ENCODE data around the gene CABCOCO1. TPM values are rescaled to one million over a fixed set of nuclear protein-coding genes. Genes with fewer than 3 reads are reported as not detected.
"Not testable (repeated sequence)": the region's sequence is repeated elsewhere in the genome, so short reads cannot be mapped to it uniquely, and the experiment has no call there.

Gene CABCOCO1
- total RNA-seq, 1 donor from 2014 or later = not detected

GRCh38 chr10:61721431-61721830 lies 58.7 kb downstream of the CABCOCO1 start:
- DNase-seq (ENCODE audit: low spot score) = no peak
- Mint-ChIP-seq H3K27ac (no peak overlapping the region), H3K9me3 (no peaks in the 10 kb centered on the region), H3K4me1 (no peaks in the 10 kb centered on the region), H3K4me3 (no peak overlapping the region), H3K27me3 (ENCODE audit: insufficient read depth, low read depth) (no peaks in the 10 kb centered on the region), H3K36me3 (no peaks in the 10 kb centered on the region)
- no peaks in the 10 kb centered on the region for H3K9me3 ChIP-seq (ENCODE audit: low read depth)
- no peak for TF ChIP-seq EZH2 (IDR thresholded peaks at IDR 0.05)
- TF ChIP-seq, protein P1, sequence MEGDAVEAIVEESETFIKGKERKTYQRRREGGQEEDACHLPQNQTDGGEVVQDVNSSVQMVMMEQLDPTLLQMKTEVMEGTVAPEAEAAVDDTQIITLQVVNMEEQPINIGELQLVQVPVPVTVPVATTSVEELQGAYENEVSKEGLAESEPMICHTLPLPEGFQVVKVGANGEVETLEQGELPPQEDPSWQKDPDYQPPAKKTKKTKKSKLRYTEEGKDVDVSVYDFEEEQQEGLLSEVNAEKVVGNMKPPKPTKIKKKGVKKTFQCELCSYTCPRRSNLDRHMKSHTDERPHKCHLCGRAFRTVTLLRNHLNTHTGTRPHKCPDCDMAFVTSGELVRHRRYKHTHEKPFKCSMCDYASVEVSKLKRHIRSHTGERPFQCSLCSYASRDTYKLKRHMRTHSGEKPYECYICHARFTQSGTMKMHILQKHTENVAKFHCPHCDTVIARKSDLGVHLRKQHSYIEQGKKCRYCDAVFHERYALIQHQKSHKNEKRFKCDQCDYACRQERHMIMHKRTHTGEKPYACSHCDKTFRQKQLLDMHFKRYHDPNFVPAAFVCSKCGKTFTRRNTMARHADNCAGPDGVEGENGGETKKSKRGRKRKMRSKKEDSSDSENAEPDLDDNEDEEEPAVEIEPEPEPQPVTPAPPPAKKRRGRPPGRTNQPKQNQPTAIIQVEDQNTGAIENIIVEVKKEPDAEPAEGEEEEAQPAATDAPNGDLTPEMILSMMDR (IDR thresholded peaks at IDR 0.05) = no peak
- TF ChIP-seq EZH2phosphoT487 (IDR thresholded peaks at IDR 0.05) = no peak
- H3K4me3 ChIP-seq = no peak overlapping the region
- no peaks in the 10 kb centered on the region for H3K4me1 ChIP-seq
- H3K27ac ChIP-seq = no peak overlapping the region
- no peaks in the 10 kb centered on the region for H3K79me2 ChIP-seq (ENCODE audit: low read depth)
- H3F3A ChIP-seq (ENCODE audit: low read depth) = no peaks in the 10 kb centered on the region
- H2AFZ ChIP-seq (replicated peaks) = no peak overlapping the region
- H4K20me1 ChIP-seq (ENCODE audit: low read depth) = no peaks in the 10 kb centered on the region
- H3K4me2 ChIP-seq = no peak overlapping the region
- no peaks in the 10 kb centered on the region for H3K27me3 ChIP-seq
- H3K36me3 ChIP-seq = no peaks in the 10 kb centered on the region
- no peak overlapping the region for H3K9ac ChIP-seq

DNA sequence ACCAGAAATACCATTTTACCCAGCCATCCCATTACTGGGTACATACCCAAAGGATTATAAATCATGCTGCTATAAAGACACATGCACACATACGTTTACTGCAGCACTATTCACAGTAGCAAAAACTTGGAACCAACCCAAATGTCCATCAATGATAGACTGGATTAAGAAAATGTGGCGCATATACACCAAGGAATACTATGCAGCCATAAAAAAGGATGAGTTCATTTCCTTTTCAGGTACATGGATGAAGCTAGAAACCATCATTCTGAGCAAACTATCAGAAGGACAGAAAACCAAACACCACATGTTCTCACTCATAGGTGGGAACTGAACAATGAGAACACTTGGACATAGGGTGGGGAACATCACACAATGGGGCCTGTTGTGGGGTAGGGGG lies 62.5 kb downstream of the CABCOCO1 start:
- H3K27ac Mint-ChIP-seq; H3F3A ChIP-seq (ENCODE audit: low read depth); H3K36me3 ChIP-seq; H3K79me2 ChIP-seq (ENCODE audit: low read depth); H3K4me2 ChIP-seq; DNase-seq (ENCODE audit: low spot score); H3K27me3 Mint-ChIP-seq (ENCODE audit: insufficient read depth, low read depth); H3K9ac ChIP-seq; H3K9me3 Mint-ChIP-seq; H3K9me3 ChIP-seq (ENCODE audit: low read depth); H3K4me3 ChIP-seq; H3K36me3 Mint-ChIP-seq; H3K4me1 ChIP-seq; H3K4me1 Mint-ChIP-seq; H2AFZ ChIP-seq (replicated peaks); H3K27ac ChIP-seq; H3K27me3 ChIP-seq; H4K20me1 ChIP-seq (ENCODE audit: low read depth); H3K4me3 Mint-ChIP-seq: not testable (repeated sequence)

DNA sequence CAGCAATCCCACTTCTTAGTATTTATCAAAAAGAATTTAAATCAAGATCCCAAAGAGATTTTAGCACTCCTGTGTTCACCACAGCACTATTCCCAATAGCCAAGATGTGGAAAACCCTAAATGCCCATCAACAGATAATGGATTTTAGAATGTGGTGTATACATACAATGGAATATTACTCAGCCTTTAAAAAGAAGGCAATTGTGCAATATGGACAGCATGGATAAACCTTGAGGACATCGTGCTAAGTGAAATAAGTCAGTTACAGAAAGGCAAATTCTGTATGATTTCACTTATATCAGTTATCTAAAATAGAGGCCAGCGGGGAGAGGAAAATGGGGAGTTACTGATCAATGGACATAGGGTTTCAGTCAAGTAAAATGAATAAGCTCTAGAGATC lies 66.9 kb downstream of the CABCOCO1 start:
- Mint-ChIP-seq H3K4me3 (no peak overlapping the region), H3K36me3 (no peaks in the 10 kb centered on the region), H3K9me3 (no peaks in the 10 kb centered on the region), H3K4me1 (no peaks in the 10 kb centered on the region), H3K27ac (no peak overlapping the region), H3K27me3 (ENCODE audit: insufficient read depth, low read depth) (peaks cover 2% of the 10 kb centered on the region)
- Histone ChIP-seq H3K4me2 (no peak overlapping the region), H3K4me3 (no peak overlapping the region), H3K27ac (no peak overlapping the region), H4K20me1 (ENCODE audit: low read depth) (no peaks in the 10 kb centered on the region), H2AFZ (replicated peaks) (no peak overlapping the region), H3F3A (ENCODE audit: low read depth) (no peaks in the 10 kb centered on the region), H3K9me3 (ENCODE audit: low read depth) (no peaks in the 10 kb centered on the region), H3K36me3 (no peaks in the 10 kb centered on the region), H3K79me2 (ENCODE audit: low read depth) (no peaks in the 10 kb centered on the region), H3K9ac (no peak overlapping the region), H3K4me1 (no peaks in the 10 kb centered on the region), H3K27me3 (no peaks in the 10 kb centered on the region)
- TF ChIP-seq, protein P1 (IDR thresholded peaks at IDR 0.05) = no peak
- no peak for TF ChIP-seq EZH2phosphoT487 (IDR thresholded peaks at IDR 0.05)
- TF ChIP-seq EZH2 (IDR thresholded peaks at IDR 0.05) = no peak
- no peak for DNase-seq (ENCODE audit: low spot score)

GRCh38 chr10:61730671-61731070 lies 67.9 kb downstream of the CABCOCO1 start:
- Mint-ChIP-seq H3K27me3 (ENCODE audit: insufficient read depth, low read depth) (peaks cover 2% of the 10 kb centered on the region), H3K4me3 (no peak overlapping the region), H3K27ac (no peak overlapping the region), H3K36me3 (no peaks in the 10 kb centered on the region), H3K9me3 (no peaks in the 10 kb centered on the region), H3K4me1 (no peaks in the 10 kb centered on the region)
- no peaks in the 10 kb centered on the region for H4K20me1 ChIP-seq (ENCODE audit: low read depth)
- no peaks in the 10 kb centered on the region for H3K36me3 ChIP-seq
- H3K9ac ChIP-seq = no peak overlapping the region
- H3K4me3 ChIP-seq = no peak overlapping the region
- H2AFZ ChIP-seq (replicated peaks) = no peak overlapping the region
- H3K4me2 ChIP-seq = no peak overlapping the region
- H3K9me3 ChIP-seq (ENCODE audit: low read depth) = no peaks in the 10 kb centered on the region
- no peaks in the 10 kb centered on the region for H3K27me3 ChIP-seq
- no peaks in the 10 kb centered on the region for H3F3A ChIP-seq (ENCODE audit: low read depth)
- no peak overlapping the region for H3K27ac ChIP-seq
- no peaks in the 10 kb centered on the region for H3K79me2 ChIP-seq (ENCODE audit: low read depth)
- H3K4me1 ChIP-seq = no peaks in the 10 kb centered on the region
- TF ChIP-seq EZH2 (IDR thresholded peaks at IDR 0.05) (no peak), EZH2phosphoT487 (IDR thresholded peaks at IDR 0.05) (no peak)
- TF ChIP-seq, protein P1 (IDR thresholded peaks at IDR 0.05) = no peak
- DNase-seq (ENCODE audit: low spot score) = no peak

Data from neural progenitor cell (in vitro differentiated cells).